Neural progenitor cell (in vitro differentiated cells): ENCODE measurements around the gene LAYN.

Experiments used
- CTCF ChIP-seq: fragments of 200-600 bp; sonication (generic); IDR thresholded peaks from 2 replicates; pipeline ENCODE4 v1.5.1; 2017; ENCODE audit warnings: antibody characterized with exemption, mild to moderate bottlenecking
- EZH2 ChIP-seq: fragments of 200-600 bp; sonication (generic); IDR thresholded peaks from 2 replicates; pipeline ENCODE4 v1.6.1; 2017; ENCODE audit warnings: antibody characterized with exemption, mild to moderate bottlenecking, moderate library complexity

DNA sequence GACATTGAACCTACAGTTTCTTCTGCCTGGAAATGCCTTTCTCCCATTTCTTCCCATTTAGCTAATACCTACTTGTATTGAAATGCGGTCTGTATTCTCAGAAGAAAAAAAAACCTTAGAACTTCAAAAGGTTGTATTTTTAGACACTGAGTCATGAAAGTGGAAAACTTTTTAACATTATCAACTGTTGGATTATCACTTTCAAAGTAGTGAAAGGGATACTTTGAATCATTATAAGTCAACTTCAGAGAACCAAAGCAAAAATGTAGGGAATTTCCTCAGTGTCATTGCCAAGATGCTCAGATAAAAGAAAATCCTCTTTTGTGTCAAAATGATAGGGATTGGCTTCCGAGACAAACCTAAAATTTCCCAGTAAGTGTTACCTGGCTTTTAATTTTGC is 19.4 kb upstream of the LAYN start:
- TF ChIP-seq CTCF = no peak
- TF ChIP-seq EZH2 = no peak
